Neuronal stem cell (in vitro differentiated cells): Measurements from ENCODE around the gene SLCO2A1.

Source experiments
- DNase-seq: peaks from one replicate; pipeline ENCODE4 v3.0.0-alpha.2; 2013; ENCODE audit warnings: low spot score
- H2AFZ ChIP-seq: one replicate; pipeline ENCODE4 v1.6.1; 2013; ENCODE audit warnings: mild to moderate bottlenecking, low read length, inconsistent platforms
- H2AK5ac ChIP-seq: 2 replicates; pipeline ENCODE4 v1.6.1; 2013; ENCODE audit warnings: low read depth, mild to moderate bottlenecking, inconsistent platforms, low read length, moderate library complexity, mixed read lengths
- H2BK120ac ChIP-seq: 2 replicates; pipeline ENCODE4 v1.6.1; 2013; ENCODE audit warnings: low read depth, mild to moderate bottlenecking, inconsistent platforms, low read length, moderate library complexity, mixed read lengths
- H2BK12ac ChIP-seq: one replicate; pipeline ENCODE4 v1.6.1; 2013; ENCODE audit warnings: low read length, inconsistent platforms
- H2BK15ac ChIP-seq: 2 replicates; pipeline ENCODE4 v1.6.1; 2013; ENCODE audit warnings: mild to moderate bottlenecking, low read length, inconsistent platforms, mixed read lengths
- H2BK5ac ChIP-seq: one replicate; pipeline ENCODE4 v1.6.1; 2013; ENCODE audit warnings: inconsistent platforms, mild to moderate bottlenecking, low read length, moderate library complexity
- H3K14ac ChIP-seq: one replicate; pipeline ENCODE4 v1.6.1; 2013; ENCODE audit warnings: low read length, inconsistent platforms
- H3K18ac ChIP-seq: 2 replicates; pipeline ENCODE4 v1.6.1; 2013; ENCODE audit warnings: low read length, inconsistent platforms
- H3K23ac ChIP-seq: 2 replicates; pipeline ENCODE4 v1.6.1; 2013; ENCODE audit warnings: low read depth, mild to moderate bottlenecking, mixed read lengths, low read length, inconsistent platforms; ENCODE audit not compliant: poor library complexity
- H3K27ac ChIP-seq: replicated peaks from 3 replicates; pipeline ENCODE4 v1.5.1; 2013; ENCODE audit warnings: low read length, inconsistent platforms
- H3K27me3 ChIP-seq, 3 experiments: 2 replicates each; pipeline ENCODE4 v1.6.1; 2013; ENCODE audit warnings: low read length in 3 of 3, mild to moderate bottlenecking in 2 of 3, inconsistent platforms in 1 of 3, low read depth in 1 of 3, mixed read lengths in 1 of 3, moderate library complexity in 1 of 3; ENCODE audit not compliant: control insufficient read depth in 3 of 3, insufficient read depth in 3 of 3
- H3K36me3 ChIP-seq, 2 donors: replicated peaks in 1 of 2; 2 replicates each; pipeline ENCODE4 v1.6.1; 2013; ENCODE audit warnings: low read length in 2 of 2; ENCODE audit not compliant: control insufficient read depth in 2 of 2, insufficient read depth in 2 of 2
- H3K4ac ChIP-seq: 2 replicates; pipeline ENCODE4 v1.6.1; 2013; ENCODE audit warnings: inconsistent platforms, mild to moderate bottlenecking, low read length, moderate library complexity
- H3K4me1 ChIP-seq, 2 donors: 1 replicate in 1 of 2; 2 replicates in 1 of 2; pipeline ENCODE4 v1.6.1; 2013; ENCODE audit warnings: low read length in 2 of 2, low read depth in 1 of 2; ENCODE audit not compliant: control insufficient read depth in 2 of 2, insufficient read depth in 1 of 2
- H3K4me2 ChIP-seq: one replicate; pipeline ENCODE4 v1.6.1; 2013; ENCODE audit warnings: mild to moderate bottlenecking, low read length, inconsistent platforms; ENCODE audit not compliant: insufficient read depth, poor library complexity, severe bottlenecking
- H3K4me3 ChIP-seq, 2 donors: 2 replicates each; pipeline ENCODE4 v1.5.1; 2013; ENCODE audit warnings: low read length in 2 of 2, mild to moderate bottlenecking in 2 of 2, inconsistent platforms in 1 of 2, moderate library complexity in 1 of 2
- H3K79me1 ChIP-seq: one replicate; pipeline ENCODE4 v1.6.1; 2013; ENCODE audit warnings: low read depth, mild to moderate bottlenecking, inconsistent platforms, low read length, moderate library complexity
- H3K9ac ChIP-seq: one replicate; pipeline ENCODE4 v1.6.1; 2013; ENCODE audit warnings: mild to moderate bottlenecking, low read depth, low read length, inconsistent platforms; ENCODE audit not compliant: poor library complexity
- H3K9me3 ChIP-seq, 2 donors: replicated peaks in 1 of 2; 2 replicates each; pipeline versions ENCODE3 to v1.6.1; 2013; ENCODE audit warnings: low read length in 2 of 2, mild to moderate bottlenecking in 2 of 2, inconsistent platforms in 1 of 2, low read depth in 1 of 2, mixed read lengths in 1 of 2, moderate library complexity in 1 of 2; ENCODE audit not compliant: control insufficient read depth in 2 of 2, insufficient read depth in 1 of 2
- H4K8ac ChIP-seq: one replicate; pipeline ENCODE4 v1.6.1; 2013; ENCODE audit warnings: low read depth, mild to moderate bottlenecking, inconsistent platforms, low read length, moderate library complexity
- H4K91ac ChIP-seq: one replicate; pipeline ENCODE4 v1.6.1; 2013; ENCODE audit warnings: low read length, low read depth, mild to moderate bottlenecking, inconsistent platforms; ENCODE audit not compliant: poor library complexity
- WGBS, 2 donors: extraction: QIAGEN DNeasy Blood & Tissue Kit; methylation state at CpG; one replicate each; pipeline ENCODE4 v1.1.7; 2013; ENCODE audit warnings: missing lambda C conversion rate in 2 of 2, mixed read lengths in 1 of 2; ENCODE audit not compliant: insufficient read length in 2 of 2, insufficient replicate concordance in 1 of 2; ENCODE audit errors: extremely low coverage in 2 of 2; 5-methylcytosine and 5-hydroxymethylcytosine counted together

Gene SLCO2A1

DNA sequence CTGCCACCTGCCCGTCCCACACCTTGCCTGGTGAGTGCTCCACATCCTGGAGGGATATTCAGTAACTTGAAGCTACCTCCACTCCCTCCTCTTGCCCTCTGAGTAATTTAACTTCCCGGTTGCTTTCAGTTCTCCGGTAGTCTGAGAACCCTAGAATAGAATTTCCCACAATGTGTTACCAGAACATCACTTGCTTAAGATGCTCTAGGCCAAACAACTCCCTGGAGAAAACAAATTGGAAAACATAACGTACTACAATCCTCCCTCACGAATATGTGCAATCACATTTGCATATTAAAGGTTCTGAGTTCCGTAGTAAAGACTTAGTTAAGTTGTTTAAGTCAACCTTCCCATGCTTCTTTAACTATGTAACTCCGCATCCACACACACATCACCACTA is 44.8 kb downstream of the SLCO2A1 start:
- no peak overlapping the region for H3K27ac ChIP-seq
- H3K14ac ChIP-seq = no peak overlapping the region
- no peaks in the 10 kb centered on the region for H3K9me3 ChIP-seq
- H2BK15ac ChIP-seq = no peak overlapping the region
- H2BK12ac ChIP-seq = no peak overlapping the region
- H3K9ac ChIP-seq = no peak overlapping the region
- WGBS, 2 donors = no CpG with 5 or more reads among the region's 7 CpGs
- H2AFZ ChIP-seq = no peak overlapping the region
- H3K4me2 ChIP-seq = no peak overlapping the region
- H3K4ac ChIP-seq = no peak overlapping the region
- H3K27me3 ChIP-seq = peaks cover 0 to 16% (median 0%) of the 10 kb centered on the region in 3 experiments
- H2AK5ac ChIP-seq = no peak overlapping the region
- no peak overlapping the region for H3K18ac ChIP-seq
- H3K79me1 ChIP-seq = no peaks in the 10 kb centered on the region
- DNase-seq = no peak
- peaks cover 0 to 5% of the 10 kb centered on the region in 2 donors for H3K4me1 ChIP-seq
- no peak overlapping the region for H4K8ac ChIP-seq
- H2BK120ac ChIP-seq = no peak overlapping the region
- no peak overlapping the region for H2BK5ac ChIP-seq
- H3K36me3 ChIP-seq = no peaks in the 10 kb centered on the region
- H4K91ac ChIP-seq = no peak overlapping the region
- H3K4me3 ChIP-seq = no peak overlapping the region
- no peak overlapping the region for H3K23ac ChIP-seq

DNA sequence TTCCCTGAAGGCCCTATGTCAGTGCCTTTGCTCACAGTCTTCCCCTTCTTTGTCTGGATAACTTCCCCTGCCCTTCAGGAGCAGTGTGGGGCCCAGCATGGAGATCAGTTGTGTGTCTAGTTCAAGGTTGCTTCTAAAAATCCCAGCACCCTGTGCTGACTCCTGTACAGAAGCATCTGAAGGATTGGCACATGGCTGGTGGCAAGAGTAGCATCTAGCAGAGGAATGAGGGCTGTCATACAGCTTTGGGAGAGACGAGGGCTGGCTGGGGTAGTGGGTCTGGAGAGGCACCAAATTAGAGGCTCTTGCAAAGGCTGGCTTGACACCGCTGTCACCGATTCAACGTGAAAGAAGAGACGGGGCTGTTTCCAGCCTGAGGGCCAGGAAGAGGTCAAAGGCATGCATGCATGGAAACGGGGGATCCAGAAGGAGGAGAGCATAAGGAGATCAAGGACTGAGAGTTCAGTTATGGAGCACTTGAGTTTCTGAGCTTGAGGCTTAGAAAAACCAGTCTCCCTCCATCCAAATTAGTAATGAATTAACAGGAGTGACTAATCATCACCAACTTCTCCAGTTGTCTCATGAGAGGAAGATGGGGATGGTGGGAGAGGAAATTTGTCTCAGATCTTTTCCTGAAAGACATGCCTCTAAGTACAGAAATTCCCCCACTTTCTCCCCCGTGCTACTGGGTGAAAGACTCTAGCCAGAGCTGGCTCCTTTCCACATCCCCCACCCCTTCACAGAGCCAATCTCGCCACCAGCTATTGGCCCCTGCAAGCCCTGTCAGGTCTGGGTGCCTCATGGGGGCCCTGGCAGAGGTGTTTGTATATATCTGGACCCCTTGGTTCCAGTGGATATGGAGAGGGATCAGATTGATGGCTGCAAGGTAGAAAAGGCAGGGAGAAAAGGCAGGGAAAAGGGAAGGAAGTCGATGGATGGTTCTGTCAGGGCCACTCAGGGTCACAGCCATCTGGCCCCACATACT is 45.9 kb downstream of the SLCO2A1 start:
- H2BK12ac ChIP-seq = no peak overlapping the region
- H2BK120ac ChIP-seq = no peak overlapping the region
- H3K27me3 ChIP-seq = peaks cover 0 to 15% (median 0%) of the 10 kb centered on the region in 3 experiments
- no peak overlapping the region for H3K18ac ChIP-seq
- H3K9me3 ChIP-seq = no peaks in the 10 kb centered on the region
- no peak overlapping the region for H3K4ac ChIP-seq
- H3K4me1 ChIP-seq = peaks cover 0 to 3% of the 10 kb centered on the region in 2 donors
- no peak overlapping the region for H3K14ac ChIP-seq
- H3K36me3 ChIP-seq = no peaks in the 10 kb centered on the region
- H3K79me1 ChIP-seq = no peaks in the 10 kb centered on the region
- no peak overlapping the region for H3K27ac ChIP-seq
- H4K8ac ChIP-seq = no peak overlapping the region
- no peak for DNase-seq
- no peak overlapping the region for H4K91ac ChIP-seq
- no peak overlapping the region for H3K9ac ChIP-seq
- no peak overlapping the region for H3K4me2 ChIP-seq
- no peak overlapping the region for H2BK5ac ChIP-seq
- no peak overlapping the region for H3K23ac ChIP-seq
- WGBS, 2 donors = no CpG with 5 or more reads among the region's 9 CpGs
- H3K4me3 ChIP-seq = no peak overlapping the region
- H2AK5ac ChIP-seq = no peak overlapping the region
- no peak overlapping the region for H2AFZ ChIP-seq
- H2BK15ac ChIP-seq = no peak overlapping the region

- H3K4me1 ChIP-seq = no peaks in the 10 kb centered on the region
- H3K14ac ChIP-seq = no peak overlapping the region
- H4K8ac ChIP-seq = no peak overlapping the region
- H2BK120ac ChIP-seq = no peak overlapping the region
- no peak overlapping the region for H2AFZ ChIP-seq
- H2BK5ac ChIP-seq = no peak overlapping the region
- no peak overlapping the region for H3K23ac ChIP-seq
- no peak overlapping the region for H3K27ac ChIP-seq
- no peak overlapping the region for H3K9ac ChIP-seq
- WGBS, 2 donors = no CpG with 5 or more reads among the region's 7 CpGs
- H2AK5ac ChIP-seq = no peak overlapping the region
- H4K91ac ChIP-seq = no peak overlapping the region
- H3K4ac ChIP-seq = no peak overlapping the region
- H2BK12ac ChIP-seq = no peak overlapping the region
- H3K9me3 ChIP-seq = no peaks in the 10 kb centered on the region
- no peaks in the 10 kb centered on the region for H3K79me1 ChIP-seq
- DNase-seq = no peak
- H3K27me3 ChIP-seq = peaks cover 0 to 12% (median 0%) of the 10 kb centered on the region in 3 experiments
- H3K4me3 ChIP-seq = no peak overlapping the region
- H3K36me3 ChIP-seq = no peaks in the 10 kb centered on the region
- H2BK15ac ChIP-seq = no peak overlapping the region
- no peak overlapping the region for H3K4me2 ChIP-seq
- H3K18ac ChIP-seq = no peak overlapping the region
Measured at GRCh38 chr3:133983126-133983525, 46.6 kb downstream of the SLCO2A1 start.

GRCh38 chr3:133980550-133980949 is 49.2 kb downstream of the SLCO2A1 start:
- no peak overlapping the region for H2BK5ac ChIP-seq
- H2BK120ac ChIP-seq = no peak overlapping the region
- H3K4me1 ChIP-seq = no peaks in the 10 kb centered on the region
- no peak for DNase-seq
- no peak overlapping the region for H3K4ac ChIP-seq
- H3K9ac ChIP-seq = no peak overlapping the region
- no peaks in the 10 kb centered on the region for H3K9me3 ChIP-seq
- no peak overlapping the region for H3K4me2 ChIP-seq
- H3K14ac ChIP-seq = no peak overlapping the region
- H3K79me1 ChIP-seq = no peaks in the 10 kb centered on the region
- H2AK5ac ChIP-seq = no peak overlapping the region
- no peak overlapping the region for H4K91ac ChIP-seq
- no peak overlapping the region for H3K4me3 ChIP-seq
- no peak overlapping the region for H2BK12ac ChIP-seq
- H3K23ac ChIP-seq = no peak overlapping the region
- H2BK15ac ChIP-seq = no peak overlapping the region
- H4K8ac ChIP-seq = no peak overlapping the region
- no CpG with 5 or more reads among the region's 4 CpGs for WGBS, 2 donors
- H3K36me3 ChIP-seq = no peaks in the 10 kb centered on the region
- peaks cover 0 to 9% (median 0%) of the 10 kb centered on the region in 3 experiments for H3K27me3 ChIP-seq
- no peak overlapping the region for H3K27ac ChIP-seq
- no peak overlapping the region for H3K18ac ChIP-seq
- no peak overlapping the region for H2AFZ ChIP-seq
